Stimulated activated CD8-positive, alpha-beta memory T cell treated with anti-CD3 and anti-CD28 coated beads, Interleukin-2, amount 100 ng/mL, for 48 hours (primary cell): ENCODE measurements around the gene EFHD1.
A peak's percentile ranks its signal among the peaks of the same experiment; 100 is the strongest.
"Not testable (repeated sequence)": the region's sequence is repeated elsewhere in the genome, so short reads cannot be mapped to it uniquely, and the experiment has no call there.

Source experiments
- DNase-seq, 2 donors: peaks; one replicate each; pipeline ENCODE4 v3.0.0-alpha.2; 2020; ENCODE audit warnings: low read depth in 2 of 2

Gene EFHD1

DNA sequence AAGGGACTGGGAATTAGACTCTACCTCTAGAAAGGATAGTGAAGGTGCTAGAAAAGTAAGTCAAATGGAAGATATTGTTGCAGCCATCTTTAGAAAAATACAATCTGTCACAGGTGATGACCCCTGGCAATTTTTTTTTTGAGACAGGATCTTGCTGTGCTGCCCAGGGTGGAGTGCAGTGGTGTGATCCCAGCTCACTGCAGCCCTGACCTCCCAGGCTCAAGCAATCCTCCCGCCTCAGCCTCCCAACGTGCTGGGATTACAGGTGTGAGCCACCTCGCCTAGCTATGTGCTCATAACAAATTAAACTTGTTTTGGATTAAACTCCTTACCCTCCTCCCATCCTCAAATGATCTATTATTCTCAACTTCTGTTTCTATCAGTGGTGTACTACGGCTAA lies 59.9 kb downstream of the EFHD1 start:
- no peak for DNase-seq

DNA sequence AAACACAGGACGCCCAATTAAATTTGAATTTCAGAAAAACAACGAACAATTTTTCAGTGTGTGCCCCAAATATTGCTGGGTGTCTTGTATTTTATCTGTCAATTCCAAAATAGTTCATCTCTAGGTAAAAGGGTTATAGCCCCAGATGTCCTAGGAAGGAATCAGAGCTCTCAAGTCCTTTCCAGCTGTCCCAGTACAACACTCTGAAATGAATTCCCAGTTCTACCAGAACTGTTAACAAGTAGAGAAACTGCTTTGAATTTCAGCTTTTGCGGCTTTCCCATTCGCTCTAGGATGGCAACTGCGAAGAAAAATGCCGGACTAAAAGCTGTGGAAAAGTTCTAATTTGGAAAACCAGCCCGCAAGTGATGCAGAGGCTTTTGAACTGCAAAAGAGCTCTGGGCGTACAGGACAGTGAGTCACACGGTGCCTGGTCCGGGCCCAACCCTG lies 63.2 kb downstream of the EFHD1 start:
- DNase-seq, result no peak

GRCh38 chr2:232697059-232697806 lies 63.8 kb downstream of the EFHD1 start, which contains the start of gene GIGYF2:
Gene GIGYF2 (plus strand): TSS chr2:232697331. CDS start chr2:232735198, 37,867 bp downstream.
- DNase-seq, result peak; percentile 92 to 97

DNA sequence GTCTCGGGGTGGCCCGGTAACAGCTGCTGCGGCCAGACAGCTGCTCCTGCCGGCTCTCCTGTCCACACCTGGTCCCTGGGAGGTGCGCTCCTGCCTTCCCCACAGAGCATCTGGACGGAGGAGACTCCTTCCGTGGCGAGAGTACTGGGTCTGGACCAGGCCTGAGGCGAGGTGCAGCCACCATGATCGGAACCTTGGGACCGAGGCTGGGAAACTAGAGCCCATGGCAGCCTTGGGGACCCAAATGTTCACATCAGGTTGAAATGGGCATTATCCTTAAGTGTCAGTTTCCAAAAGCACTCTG lies 64.4 kb downstream of the EFHD1 start:
- no peak for DNase-seq

GRCh38 chr2:232698556-232699091 lies 65.2 kb downstream of the EFHD1 start:
- no peak for DNase-seq

GRCh38 chr2:232699110-232699509 lies 65.7 kb downstream of the EFHD1 start:
- no peak for DNase-seq

GRCh38 chr2:232700154-232700553 lies 66.8 kb downstream of the EFHD1 start:
- DNase-seq, result no peak

DNA sequence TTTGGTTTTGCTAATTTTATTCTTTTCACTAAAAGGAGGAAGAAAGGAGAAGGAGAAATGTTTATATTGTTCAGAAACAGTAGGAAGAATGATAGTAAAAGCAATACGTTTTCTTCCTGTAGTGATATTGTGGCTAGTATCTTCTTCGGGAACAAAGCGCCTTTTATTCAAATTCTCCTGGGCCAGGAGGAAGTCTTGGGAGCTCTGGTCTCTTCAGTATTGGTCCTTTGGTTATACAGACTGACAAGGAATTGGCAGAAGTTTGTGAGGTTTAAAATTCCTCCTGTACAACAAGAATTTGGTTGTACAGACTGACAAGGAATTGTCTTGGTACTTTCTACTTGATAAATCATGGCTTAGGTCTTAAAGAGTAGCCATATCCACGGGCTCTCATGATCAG lies 73.7 kb downstream of the EFHD1 start:
- no peak for DNase-seq

GRCh38 chr2:232713505-232713904 lies 80.1 kb downstream of the EFHD1 start:
- no peak for DNase-seq

DNA sequence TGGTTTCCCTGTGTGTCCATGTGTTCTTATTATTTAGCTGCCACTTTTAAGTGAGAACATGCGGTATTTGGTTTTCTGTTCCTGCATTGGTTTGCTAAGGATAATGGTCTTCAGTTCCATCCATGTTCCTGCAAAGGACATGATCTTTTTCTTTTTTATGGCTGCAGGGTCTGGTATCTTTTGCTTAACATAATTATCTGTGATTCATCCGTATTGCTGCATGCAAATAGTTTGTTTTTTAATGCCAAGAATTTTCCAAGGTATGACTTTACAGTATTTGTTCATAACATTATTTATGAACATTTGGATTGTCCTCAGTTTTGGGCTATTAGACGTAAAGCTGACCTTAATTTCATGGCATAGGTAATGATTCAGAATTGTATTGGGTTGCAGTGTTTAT lies 81.6 kb downstream of the EFHD1 start:
- no peak for DNase-seq

DNA sequence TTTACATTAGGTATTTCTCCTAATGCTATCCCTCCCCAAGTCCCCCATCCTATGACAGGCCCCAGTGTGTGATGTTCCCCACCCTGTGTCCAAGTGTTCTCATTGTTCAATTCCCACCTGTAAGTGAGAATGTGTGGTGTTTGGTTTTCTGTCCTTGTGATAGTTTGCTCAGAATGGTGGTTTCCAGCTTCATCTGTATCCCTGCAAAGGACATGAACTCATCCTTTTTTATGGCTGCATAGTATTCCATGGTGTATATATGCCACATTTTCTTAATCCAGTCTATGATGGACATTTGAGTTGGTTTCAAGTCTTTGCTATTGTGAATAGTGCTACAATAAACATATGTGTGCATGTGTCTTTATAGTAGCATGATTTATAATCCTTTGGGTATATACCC lies 86.7 kb downstream of the EFHD1 start:
- not testable (repeated sequence) for DNase-seq

DNA sequence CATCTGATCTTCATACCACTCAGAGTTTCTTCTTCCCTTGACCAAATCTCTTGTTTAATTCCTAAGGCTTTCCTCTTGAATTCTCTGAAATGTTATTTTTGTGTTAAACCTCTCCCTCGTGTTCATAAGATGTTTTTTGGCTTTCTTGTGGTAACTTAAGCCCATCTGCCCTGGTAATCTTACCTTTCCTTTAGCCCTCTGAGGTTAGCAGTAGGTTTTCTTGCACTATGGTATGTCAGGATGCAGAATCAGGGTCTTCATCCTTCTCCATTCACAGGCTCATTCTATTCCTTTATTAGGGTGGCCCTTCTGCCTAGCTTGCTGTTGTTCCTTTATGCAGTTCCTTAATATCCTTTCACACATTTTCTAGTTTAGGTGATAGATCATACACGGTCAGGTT lies 87.9 kb downstream of the EFHD1 start:
- DNase-seq, result no peak

- no peak for DNase-seq
Observed at GRCh38 chr2:232721882-232722281, 88.5 kb downstream of the EFHD1 start.

DNA sequence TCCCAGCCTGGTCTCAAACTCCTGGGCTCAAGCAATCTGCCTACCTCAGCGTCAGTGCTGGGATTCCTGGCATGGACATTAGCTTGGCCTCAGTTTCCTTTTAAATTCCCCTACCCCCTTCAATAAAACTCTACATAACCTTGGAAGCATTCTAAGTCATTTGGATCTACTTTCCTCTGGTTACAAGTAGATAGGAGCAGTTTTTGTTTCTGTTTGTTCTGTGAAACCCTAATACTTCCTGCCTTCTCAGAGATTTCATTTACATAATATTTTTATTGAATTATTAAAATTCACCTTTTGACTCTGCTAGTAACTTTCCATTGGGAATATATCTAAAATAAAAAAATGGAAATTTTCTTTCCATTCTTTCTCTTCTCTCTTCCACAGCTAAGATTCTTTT lies 89.6 kb downstream of the EFHD1 start:
- no peak for DNase-seq

DNA sequence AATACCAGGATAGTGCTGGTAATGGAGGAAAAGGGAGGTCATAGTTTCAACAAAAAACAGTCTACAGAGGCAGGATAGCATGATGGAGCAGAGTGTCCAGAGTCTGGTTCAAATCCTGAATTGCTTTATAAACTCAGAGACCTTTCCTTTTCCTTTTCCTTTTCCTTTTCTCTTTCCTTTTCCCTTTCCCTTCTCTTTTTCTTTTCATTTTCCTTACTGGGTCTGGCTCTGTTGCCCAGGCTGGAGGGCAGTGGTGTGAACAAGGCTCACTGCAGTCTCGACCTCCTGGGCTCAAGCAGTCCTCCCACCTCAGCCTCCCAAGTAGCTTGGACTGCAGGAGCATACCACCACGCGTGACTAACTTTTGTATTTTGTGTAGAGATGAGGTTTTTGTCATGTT lies 95.4 kb downstream of the EFHD1 start:
- no peak for DNase-seq

DNA sequence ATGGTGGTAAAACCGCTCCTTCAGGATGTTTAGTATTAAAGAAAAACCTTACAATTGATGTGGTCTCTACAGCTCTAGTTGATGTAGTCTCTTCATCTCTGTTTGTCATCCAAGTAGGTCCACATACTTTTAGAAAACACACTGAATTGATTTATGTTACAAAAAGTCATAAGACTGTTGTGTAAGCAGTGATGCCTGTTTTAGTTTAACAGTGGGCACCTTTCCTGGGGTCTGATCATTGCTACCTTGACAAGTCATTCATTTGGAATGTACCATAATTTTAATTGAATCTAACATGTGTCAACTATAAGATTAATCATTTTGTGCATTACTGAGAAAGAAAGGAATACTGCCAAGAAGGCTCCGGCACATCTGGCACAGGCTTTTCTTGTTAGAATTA lies 98.1 kb downstream of the EFHD1 start:
- no peak for DNase-seq
